Hepatocyte (in vitro differentiated cells): ENCODE results near the gene TMEM161B.

Experiments
- CTCF ChIP-seq: fragments of 200-600 bp; sonication (generic); IDR thresholded peaks from 2 replicates; pipeline ENCODE4 v1.5.1; 2016; ENCODE audit warnings: antibody characterized with exemption, mild to moderate bottlenecking; ENCODE audit not compliant: poor library complexity
- EZH2 ChIP-seq: fragments of 200-600 bp; sonication (generic); IDR thresholded peaks from 2 replicates; pipeline ENCODE4 v1.6.1; 2016; ENCODE audit warnings: antibody characterized with exemption, mild to moderate bottlenecking, borderline replicate concordance
- EZH2phosphoT487 ChIP-seq: fragments of 200-600 bp; sonication (generic); IDR thresholded peaks from one replicate; pipeline ENCODE4 v1.6.1; 2018; ENCODE audit warnings: antibody characterized with exemption, mild to moderate bottlenecking, low read depth, moderate library complexity; ENCODE audit not compliant: unreplicated experiment, severe bottlenecking

- TF ChIP-seq CTCF (no peak), EZH2phosphoT487 (no peak), EZH2 (no peak)
Observed at GRCh38 chr5:88244686-88245085, 24.0 kb downstream of the TMEM161B start.
